ENCODE data around the gene VPS37B.

VPS37B gene

GRCh38 chr12:122860854-122861586 lies 34.9 kb downstream of the VPS37B start:
- peaks cover 0 to 4% of the 10 kb centered on the region in 2 experiments for H3K4me1 ChIP-seq (ENCODE audit: control insufficient read depth in 1 of 2, insufficient read depth in 2 of 2, low read length in 2 of 2)
- no peaks in the 10 kb centered on the region for H3K27me3 ChIP-seq (ENCODE audit: insufficient read depth, low read length)
- peak in 1 of 2 donors; percentile 27 for DNase-seq
- peaks cover 17 to 31% of the 10 kb centered on the region in 2 experiments for H3K36me3 ChIP-seq (ENCODE audit: control insufficient read depth in 1 of 2, insufficient read depth in 2 of 2, low read length in 2 of 2)
- H4K8ac ChIP-seq (ENCODE audit: low read depth, low read length), result no peak overlapping the region
- no peak overlapping the region for H4K12ac ChIP-seq (ENCODE audit: low read depth, low read length)
- H3K23ac ChIP-seq (ENCODE audit: low read length), result no peak overlapping the region
- no peak overlapping the region for H3K4me3 ChIP-seq (ENCODE audit: low read depth, low read length)
- H2BK120ac ChIP-seq (ENCODE audit: insufficient read depth, low read length, poor library complexity), result no peak overlapping the region
- H3K18ac ChIP-seq (ENCODE audit: low read length), result no peak overlapping the region
- no peak overlapping the region for H3K27ac ChIP-seq (ENCODE audit: low read depth, low read length)
- no peak overlapping the region for H4K91ac ChIP-seq (ENCODE audit: low read depth, low read length)
- H3K14ac ChIP-seq (ENCODE audit: low read length), result no peak overlapping the region
- H3K9me3 ChIP-seq (ENCODE audit: insufficient read depth, low read depth, low read length), result peaks cover 2% of the 10 kb centered on the region
- no peaks in the 10 kb centered on the region for H3K79me2 ChIP-seq (ENCODE audit: control insufficient read depth, insufficient read depth, low read length, poor library complexity)
- H2BK5ac ChIP-seq (ENCODE audit: low read depth, low read length, poor library complexity), result no peak overlapping the region
- no peak overlapping the region for H2AFZ ChIP-seq (ENCODE audit: insufficient read depth, low read length, poor library complexity)
- no peak overlapping the region for H3K4me2 ChIP-seq (ENCODE audit: low read length)
- no peak overlapping the region for H3K4ac ChIP-seq (ENCODE audit: low read depth, low read length)
- no peak overlapping the region for H2AK5ac ChIP-seq (ENCODE audit: low read length)
- no peaks in the 10 kb centered on the region for H3K79me1 ChIP-seq (ENCODE audit: low read length)
- no peak overlapping the region for H2BK12ac ChIP-seq (ENCODE audit: low read length)
- no CpG with 5 or more reads among the region's 23 CpGs for WGBS (ENCODE audit: extremely low coverage, insufficient coverage, insufficient read length)
- no peak overlapping the region for H3K9ac ChIP-seq (ENCODE audit: low read length)

GRCh38 chr12:122860040-122860853 lies 35.7 kb downstream of the VPS37B start:
- Histone ChIP-seq H4K8ac (ENCODE audit: low read depth, low read length) (no peak overlapping the region), H3K4me1 (ENCODE audit: control insufficient read depth in 1 of 2, insufficient read depth in 2 of 2, low read length in 2 of 2) (peaks cover 0 to 4% of the 10 kb centered on the region in 2 experiments), H3K4ac (ENCODE audit: low read depth, low read length) (no peak overlapping the region), H2BK12ac (ENCODE audit: low read length) (no peak overlapping the region), H3K27ac (ENCODE audit: low read depth, low read length) (no peak overlapping the region), H3K79me2 (ENCODE audit: control insufficient read depth, insufficient read depth, low read length, poor library complexity) (no peaks in the 10 kb centered on the region), H3K9ac (ENCODE audit: low read length) (no peak overlapping the region), H3K4me2 (ENCODE audit: low read length) (no peak overlapping the region), H2BK5ac (ENCODE audit: low read depth, low read length, poor library complexity) (no peak overlapping the region), H3K18ac (ENCODE audit: low read length) (no peak overlapping the region), H2AK5ac (ENCODE audit: low read length) (no peak overlapping the region), H3K9me3 (ENCODE audit: insufficient read depth, low read depth, low read length) (peaks cover 2% of the 10 kb centered on the region), H4K91ac (ENCODE audit: low read depth, low read length) (no peak overlapping the region), H3K14ac (ENCODE audit: low read length) (no peak overlapping the region), H3K23ac (ENCODE audit: low read length) (no peak overlapping the region), H2AFZ (ENCODE audit: insufficient read depth, low read length, poor library complexity) (no peak overlapping the region), H3K36me3 (ENCODE audit: control insufficient read depth in 1 of 2, insufficient read depth in 2 of 2, low read length in 2 of 2) (peaks cover 15 to 24% of the 10 kb centered on the region in 2 experiments), H3K4me3 (ENCODE audit: low read depth, low read length) (no peak overlapping the region), H3K79me1 (ENCODE audit: low read length) (no peaks in the 10 kb centered on the region), H4K12ac (ENCODE audit: low read depth, low read length) (no peak overlapping the region), H3K27me3 (ENCODE audit: insufficient read depth, low read length) (no peaks in the 10 kb centered on the region), H2BK120ac (ENCODE audit: insufficient read depth, low read length, poor library complexity) (no peak overlapping the region)
- no CpG with 5 or more reads among the region's 28 CpGs for WGBS (ENCODE audit: extremely low coverage, insufficient coverage, insufficient read length)
- DNase-seq, result peak; percentile 67 to 90

GRCh38 chr12:122859303-122860039 lies 36.5 kb downstream of the VPS37B start:
- Histone ChIP-seq H3K27ac (ENCODE audit: low read depth, low read length) (no peak overlapping the region), H3K79me2 (ENCODE audit: control insufficient read depth, insufficient read depth, low read length, poor library complexity) (no peaks in the 10 kb centered on the region), H4K12ac (ENCODE audit: low read depth, low read length) (no peak overlapping the region), H3K27me3 (ENCODE audit: insufficient read depth, low read length) (no peaks in the 10 kb centered on the region), H3K4me1 (ENCODE audit: control insufficient read depth in 1 of 2, insufficient read depth in 2 of 2, low read length in 2 of 2) (peaks cover 0 to 4% of the 10 kb centered on the region in 2 experiments), H3K4me3 (ENCODE audit: low read depth, low read length) (no peak overlapping the region), H3K23ac (ENCODE audit: low read length) (no peak overlapping the region), H2AK5ac (ENCODE audit: low read length) (no peak overlapping the region), H3K9me3 (ENCODE audit: insufficient read depth, low read depth, low read length) (peaks cover 2% of the 10 kb centered on the region), H3K4me2 (ENCODE audit: low read length) (no peak overlapping the region), H2AFZ (ENCODE audit: insufficient read depth, low read length, poor library complexity) (no peak overlapping the region), H3K36me3 (ENCODE audit: control insufficient read depth in 1 of 2, insufficient read depth in 2 of 2, low read length in 2 of 2) (peaks cover 10 to 18% of the 10 kb centered on the region in 2 experiments), H3K4ac (ENCODE audit: low read depth, low read length) (no peak overlapping the region), H3K9ac (ENCODE audit: low read length) (no peak overlapping the region), H4K8ac (ENCODE audit: low read depth, low read length) (no peak overlapping the region), H2BK5ac (ENCODE audit: low read depth, low read length, poor library complexity) (no peak overlapping the region), H3K14ac (ENCODE audit: low read length) (no peak overlapping the region), H4K91ac (ENCODE audit: low read depth, low read length) (no peak overlapping the region), H3K79me1 (ENCODE audit: low read length) (no peaks in the 10 kb centered on the region), H3K18ac (ENCODE audit: low read length) (no peak overlapping the region), H2BK120ac (ENCODE audit: insufficient read depth, low read length, poor library complexity) (no peak overlapping the region), H2BK12ac (ENCODE audit: low read length) (no peak overlapping the region)
- no CpG with 5 or more reads among the region's 26 CpGs for WGBS (ENCODE audit: extremely low coverage, insufficient coverage, insufficient read length)
- no peak for DNase-seq

GRCh38 chr12:122858591-122859302 lies 37.2 kb downstream of the VPS37B start:
- no peak overlapping the region for H3K4me3 ChIP-seq (ENCODE audit: low read depth, low read length)
- no peak overlapping the region for H2BK120ac ChIP-seq (ENCODE audit: insufficient read depth, low read length, poor library complexity)
- no peak overlapping the region for H2BK12ac ChIP-seq (ENCODE audit: low read length)
- no peak overlapping the region for H4K12ac ChIP-seq (ENCODE audit: low read depth, low read length)
- H3K79me1 ChIP-seq (ENCODE audit: low read length), result no peaks in the 10 kb centered on the region
- no peak overlapping the region for H3K9ac ChIP-seq (ENCODE audit: low read length)
- H3K14ac ChIP-seq (ENCODE audit: low read length), result no peak overlapping the region
- no peak overlapping the region for H2BK5ac ChIP-seq (ENCODE audit: low read depth, low read length, poor library complexity)
- no peak overlapping the region for H3K23ac ChIP-seq (ENCODE audit: low read length)
- no peak overlapping the region for H4K8ac ChIP-seq (ENCODE audit: low read depth, low read length)
- H3K36me3 ChIP-seq (ENCODE audit: control insufficient read depth in 1 of 2, insufficient read depth in 2 of 2, low read length in 2 of 2), result peaks cover 9 to 14% of the 10 kb centered on the region in 2 experiments
- no peak overlapping the region for H3K4me2 ChIP-seq (ENCODE audit: low read length)
- no peak for DNase-seq
- H2AFZ ChIP-seq (ENCODE audit: insufficient read depth, low read length, poor library complexity), result no peak overlapping the region
- H3K4ac ChIP-seq (ENCODE audit: low read depth, low read length), result no peak overlapping the region
- no peaks in the 10 kb centered on the region for H3K79me2 ChIP-seq (ENCODE audit: control insufficient read depth, insufficient read depth, low read length, poor library complexity)
- no CpG with 5 or more reads among the region's 22 CpGs for WGBS (ENCODE audit: extremely low coverage, insufficient coverage, insufficient read length)
- H3K27ac ChIP-seq (ENCODE audit: low read depth, low read length), result no peak overlapping the region
- no peaks in the 10 kb centered on the region for H3K27me3 ChIP-seq (ENCODE audit: insufficient read depth, low read length)
- H3K9me3 ChIP-seq (ENCODE audit: insufficient read depth, low read depth, low read length), result peaks cover 2% of the 10 kb centered on the region
- H2AK5ac ChIP-seq (ENCODE audit: low read length), result no peak overlapping the region
- no peak overlapping the region for H3K18ac ChIP-seq (ENCODE audit: low read length)
- H3K4me1 ChIP-seq (ENCODE audit: control insufficient read depth in 1 of 2, insufficient read depth in 2 of 2, low read length in 2 of 2), result peaks cover 0 to 4% of the 10 kb centered on the region in 2 experiments
- H4K91ac ChIP-seq (ENCODE audit: low read depth, low read length), result no peak overlapping the region
